Activated CD8-positive, alpha-beta memory T cell treated with anti-CD3 and anti-CD28 coated beads, Interleukin-2, amount 10 ng/mL, durations not matched to agents 7 days and 5 days (primary cell): Measurements from ENCODE around the gene BMERB1. TPM values are rescaled to one million over a fixed set of nuclear protein-coding genes. Genes with fewer than 3 reads are reported as not detected.

ENCODE experiments used
- ATAC-seq: fragments of 150-1000 bp; cut with Tn5 transposase; one replicate; pipeline ENCODE4 v1.10.0; 2021; ENCODE audit warnings: moderate library complexity
- CTCF ChIA-PET: fragments of 350-600 bp; sonication (Branson Sonifier 250); formaldehyde crosslinking; loops from one replicate; lab custom pipeline; 2021; ENCODE audit warnings: antibody characterized with exemption; lab: Charles Lee
- DNase-seq: peaks from one replicate; pipeline ENCODE4 v3.0.0-alpha.2; 2020
- H3K27ac Mint-ChIP-seq: one replicate; pipeline ENCODE4 v1.8.0; 2021; ENCODE audit warnings: mild to moderate bottlenecking, mixed read lengths
- H3K27me3 Mint-ChIP-seq: one replicate; pipeline ENCODE4 v1.8.0; 2021; ENCODE audit warnings: mixed read lengths
- H3K36me3 Mint-ChIP-seq: one replicate; pipeline ENCODE4 v1.8.0; 2021; ENCODE audit warnings: mild to moderate bottlenecking, mixed read lengths
- H3K4me1 Mint-ChIP-seq: one replicate; pipeline ENCODE4 v1.8.0; 2021; ENCODE audit warnings: mixed read lengths
- H3K4me3 Mint-ChIP-seq: one replicate; pipeline ENCODE4 v1.8.0; 2021; ENCODE audit warnings: mild to moderate bottlenecking, moderate library complexity, mixed read lengths
- H3K9me3 Mint-ChIP-seq: one replicate; pipeline ENCODE4 v1.8.0; 2022; ENCODE audit warnings: low read depth, mixed read lengths
- total RNA-seq, 2 experiments: library from RNA; stranded (reverse); gene quantifications; one replicate each; pipeline ENCODE4 v1.2.3, GENCODE V29; 2021

Gene BMERB1
- total RNA-seq, 2 experiments from 2014 or later: 4.5 to 11.9 TPM

DNA sequence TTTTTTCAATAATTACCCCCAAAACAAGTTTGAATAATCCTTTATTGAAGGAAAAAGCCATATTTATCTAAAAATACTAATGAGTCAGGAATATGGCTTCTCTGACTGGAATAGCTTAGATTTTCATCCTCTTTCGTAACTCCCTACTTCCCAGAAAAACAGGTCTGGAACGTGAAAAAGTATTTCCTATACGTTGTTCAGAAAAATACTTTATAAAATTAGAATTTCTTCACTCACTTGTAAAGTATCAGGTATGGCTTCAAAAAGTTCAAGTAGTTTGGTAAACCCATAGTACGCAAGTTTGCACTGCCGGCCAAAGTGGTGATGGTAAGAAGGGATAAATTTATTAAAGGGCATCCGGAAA is 174.9 kb downstream of the BMERB1 start:
- peaks cover 59% of the 10 kb centered on the region for H3K36me3 Mint-ChIP-seq

DNA sequence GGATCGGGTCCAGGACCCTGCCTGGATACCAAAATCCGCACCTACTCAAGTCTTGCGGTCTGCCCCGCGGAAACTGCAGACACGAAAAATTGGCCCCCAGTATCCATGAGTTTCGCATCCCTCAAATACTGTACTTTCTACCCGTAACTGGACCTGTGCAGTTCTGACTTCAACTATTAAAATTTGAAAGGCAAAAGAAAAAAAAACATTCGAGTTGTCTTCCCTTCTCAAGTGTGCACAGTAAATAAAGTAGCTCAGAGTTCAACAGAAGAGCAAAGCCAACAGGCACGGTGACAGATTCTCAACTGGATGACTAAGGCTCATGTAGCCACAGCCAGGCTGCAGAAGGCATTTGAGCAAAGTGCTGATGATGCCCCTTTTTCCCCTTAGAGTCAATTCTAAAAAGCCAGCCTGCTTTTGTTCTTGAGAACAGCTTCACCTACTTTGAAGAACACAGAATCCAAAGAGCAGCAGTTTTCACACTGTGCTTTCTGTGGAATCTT is 176.0 kb downstream of the BMERB1 start:
- peaks cover 52% of the 10 kb centered on the region for H3K36me3 Mint-ChIP-seq
- CTCF ChIA-PET: interaction anchor here (0.7 to 1.7 kb wide), 2 partner anchors 11 to 12 kb away, joined by 3 to 4 read pairs; no protein-coding TSS in a partner anchor

More for the DNA sequence above, 174.9 kb downstream of the BMERB1 start:
- H3K4me3 Mint-ChIP-seq: no peak overlapping the region
- H3K4me1 Mint-ChIP-seq: peaks cover 6% of the 10 kb centered on the region
- ATAC-seq (no peak), DNase-seq (no peak)
- H3K27me3 Mint-ChIP-seq: no peaks in the 10 kb centered on the region
- no peaks in the 10 kb centered on the region for H3K9me3 Mint-ChIP-seq
- H3K27ac Mint-ChIP-seq: no peak overlapping the region
- CTCF ChIA-PET: interaction anchor here (1.7 kb wide), 1 partner anchor 13 kb away, joined by 4 read pairs; no protein-coding TSS in a partner anchor

DNA sequence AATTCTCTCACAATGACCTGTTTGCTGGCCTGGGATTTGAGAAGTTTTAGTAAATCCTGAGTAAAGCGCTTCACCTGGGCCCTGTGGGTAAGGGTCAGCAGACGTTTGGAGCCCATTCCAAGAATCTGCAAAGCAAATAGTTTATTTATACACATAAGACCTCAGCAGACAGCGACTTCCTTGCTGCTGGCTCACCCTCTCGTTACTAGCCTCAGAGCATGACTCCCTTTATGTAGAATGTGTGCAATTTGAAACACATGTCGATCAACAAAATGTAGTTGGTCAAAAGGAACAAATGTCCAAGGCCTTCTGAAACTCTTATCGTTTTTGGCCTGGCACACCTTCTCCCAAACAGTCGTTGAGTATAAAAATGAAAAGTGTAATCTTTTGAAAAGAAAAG is 177.2 kb downstream of the BMERB1 start:
- H3K4me1 Mint-ChIP-seq: peaks cover 6% of the 10 kb centered on the region
- CTCF ChIA-PET: no interaction called here
- H3K27me3 Mint-ChIP-seq: no peaks in the 10 kb centered on the region
- no peak overlapping the region for H3K27ac Mint-ChIP-seq
- H3K4me3 Mint-ChIP-seq: no peak overlapping the region
- no peaks in the 10 kb centered on the region for H3K9me3 Mint-ChIP-seq
- H3K36me3 Mint-ChIP-seq: peaks cover 47% of the 10 kb centered on the region
- DNase-seq (no peak), ATAC-seq (no peak)

More for the DNA sequence above, 176.0 kb downstream of the BMERB1 start:
- Mint-ChIP-seq H3K27ac (no peak overlapping the region), H3K4me1 (peaks cover 6% of the 10 kb centered on the region), H3K9me3 (no peaks in the 10 kb centered on the region), H3K27me3 (no peaks in the 10 kb centered on the region), H3K4me3 (no peak overlapping the region)
- no peak for DNase-seq
- no peak for ATAC-seq

DNA sequence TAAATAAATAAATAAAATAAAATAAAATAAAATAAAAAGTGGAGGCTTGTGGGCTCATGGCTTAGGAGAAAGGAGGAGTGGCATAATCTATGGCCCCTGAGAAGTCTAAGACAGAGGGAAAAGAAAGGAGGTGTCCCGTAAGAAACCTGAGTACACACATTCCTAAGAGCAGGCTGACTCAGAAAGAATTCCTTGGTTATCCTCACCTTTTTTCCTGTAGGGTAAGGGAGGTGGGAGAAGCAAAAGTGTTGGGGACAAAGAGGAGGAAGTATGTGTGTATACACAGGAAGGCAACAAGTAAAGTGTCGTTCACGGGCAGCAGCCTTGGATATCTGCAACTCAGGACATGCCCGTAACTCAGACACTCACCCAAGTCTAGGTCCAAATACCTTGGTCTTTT is 179.3 kb downstream of the BMERB1 start:
- Mint-ChIP-seq H3K9me3 (no peaks in the 10 kb centered on the region), H3K27ac (no peak overlapping the region), H3K27me3 (no peaks in the 10 kb centered on the region), H3K4me1 (peaks cover 6% of the 10 kb centered on the region), H3K36me3 (peaks cover 53% of the 10 kb centered on the region), H3K4me3 (no peak overlapping the region)
- no peak for ATAC-seq
- CTCF ChIA-PET: no interaction called here
- no peak for DNase-seq

GRCh38 chr16:15616012-15616411 is 181.6 kb downstream of the BMERB1 start:
- ATAC-seq (no peak), DNase-seq (no peak)
- Mint-ChIP-seq H3K36me3 (peaks cover 47% of the 10 kb centered on the region), H3K27ac (no peak overlapping the region), H3K27me3 (no peaks in the 10 kb centered on the region), H3K9me3 (no peaks in the 10 kb centered on the region), H3K4me3 (no peak overlapping the region), H3K4me1 (no peaks in the 10 kb centered on the region)
- CTCF ChIA-PET: no interaction called here

- no peaks in the 10 kb centered on the region for H3K9me3 Mint-ChIP-seq
- no peaks in the 10 kb centered on the region for H3K27me3 Mint-ChIP-seq
- H3K36me3 Mint-ChIP-seq: peaks cover 47% of the 10 kb centered on the region
- ATAC-seq (no peak), DNase-seq (no peak)
- H3K4me3 Mint-ChIP-seq: no peak overlapping the region
- H3K4me1 Mint-ChIP-seq: no peaks in the 10 kb centered on the region
- CTCF ChIA-PET: no interaction called here
- no peak overlapping the region for H3K27ac Mint-ChIP-seq
Observed at GRCh38 chr16:15616475-15617165, 182.2 kb downstream of the BMERB1 start.

DNA sequence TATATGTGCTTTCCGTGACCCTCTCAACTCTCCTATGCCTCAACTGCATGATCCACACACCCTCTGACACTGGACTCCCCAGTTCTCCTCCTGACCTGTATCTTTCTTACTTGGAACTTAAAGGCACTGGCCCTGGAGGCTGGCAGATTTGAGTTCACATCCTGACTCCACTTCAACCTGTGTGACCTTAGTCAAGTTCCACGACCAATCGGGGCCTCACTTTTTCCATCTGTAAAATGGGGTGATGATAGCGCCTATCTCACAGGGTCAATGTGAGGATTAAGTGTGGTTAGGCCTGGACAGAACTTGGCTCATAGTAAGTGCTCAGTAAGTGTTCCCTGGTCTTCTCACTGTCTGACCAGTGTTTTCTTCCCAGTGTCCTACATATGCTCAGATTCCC is 183.5 kb downstream of the BMERB1 start:
- Mint-ChIP-seq H3K36me3 (peaks cover 43% of the 10 kb centered on the region), H3K9me3 (no peaks in the 10 kb centered on the region), H3K4me3 (no peak overlapping the region), H3K27me3 (no peaks in the 10 kb centered on the region), H3K27ac (no peak overlapping the region), H3K4me1 (no peaks in the 10 kb centered on the region)
- ATAC-seq (no peak), DNase-seq (no peak)
- CTCF ChIA-PET: no interaction called here

DNA sequence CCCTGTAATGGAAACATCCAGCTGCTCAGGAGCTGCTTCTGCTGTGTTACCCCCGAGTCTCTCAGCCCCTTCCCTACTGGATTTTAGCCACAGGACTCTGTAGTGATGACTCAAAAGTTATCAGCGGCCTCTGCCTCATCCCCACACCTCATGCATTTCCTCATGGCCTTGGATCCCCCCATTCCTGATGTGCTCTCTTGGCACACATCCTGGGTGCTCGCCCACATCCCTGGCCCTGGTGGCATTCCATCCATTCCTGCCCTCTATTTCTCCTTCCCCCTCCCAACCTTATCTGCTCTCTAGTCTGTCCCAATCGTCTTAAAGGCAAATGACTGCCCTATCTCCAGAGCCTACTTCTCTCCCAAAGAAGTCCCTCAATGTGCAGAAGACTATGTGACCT is 184.0 kb downstream of the BMERB1 start:
- Mint-ChIP-seq H3K27ac (no peak overlapping the region), H3K9me3 (no peaks in the 10 kb centered on the region), H3K27me3 (no peaks in the 10 kb centered on the region), H3K4me3 (no peak overlapping the region), H3K36me3 (peaks cover 41% of the 10 kb centered on the region), H3K4me1 (no peaks in the 10 kb centered on the region)
- CTCF ChIA-PET: no interaction called here
- no peak for DNase-seq
- ATAC-seq: no peak

GRCh38 chr16:15620611-15621195 is 186.3 kb downstream of the BMERB1 start:
- CTCF ChIA-PET: interaction anchor here (1.2 to 1.5 kb wide), 3 partner anchors 10 to 202 kb away, joined by 3 to 4 read pairs (median 3); partner anchors contain the start of gene MARF1
- Mint-ChIP-seq H3K27ac (no peak overlapping the region), H3K36me3 (peaks cover 52% of the 10 kb centered on the region), H3K4me3 (no peak overlapping the region), H3K4me1 (no peaks in the 10 kb centered on the region), H3K9me3 (no peaks in the 10 kb centered on the region), H3K27me3 (no peaks in the 10 kb centered on the region)
- DNase-seq (no peak), ATAC-seq (no peak)

GRCh38 chr16:15621456-15621855 is 187.1 kb downstream of the BMERB1 start:
- Mint-ChIP-seq H3K4me3 (no peak overlapping the region), H3K9me3 (no peaks in the 10 kb centered on the region), H3K27me3 (no peaks in the 10 kb centered on the region), H3K36me3 (peaks cover 50% of the 10 kb centered on the region), H3K4me1 (no peaks in the 10 kb centered on the region), H3K27ac (no peak overlapping the region)
- CTCF ChIA-PET: interaction anchor here (1.2 to 1.5 kb wide), 3 partner anchors 11 to 201 kb away, joined by 3 to 4 read pairs (median 3); partner anchors contain the start of gene MARF1
- no peak for ATAC-seq
- no peak for DNase-seq

DNA sequence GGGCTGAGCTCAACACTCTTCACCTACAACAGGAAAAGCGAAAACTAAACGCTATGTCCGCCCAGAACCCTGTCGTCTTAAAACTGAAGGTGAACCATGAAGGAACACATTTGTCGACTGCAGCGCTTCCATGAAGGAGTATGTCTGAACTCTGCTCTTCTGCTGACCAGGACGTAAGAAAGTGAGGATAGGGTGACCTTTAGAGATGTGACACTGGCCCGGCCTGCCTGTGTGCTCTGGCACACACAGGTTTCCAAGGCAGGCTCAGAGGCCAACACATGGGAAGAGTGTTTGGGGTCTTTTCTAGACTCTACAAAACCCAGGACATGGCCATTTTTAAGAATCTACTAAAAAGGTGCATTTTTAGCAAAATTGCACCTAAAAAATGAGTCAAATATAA is 187.5 kb downstream of the BMERB1 start:
- DNase-seq (no peak), ATAC-seq (no peak)
- Mint-ChIP-seq H3K36me3 (peaks cover 48% of the 10 kb centered on the region), H3K4me1 (no peaks in the 10 kb centered on the region), H3K9me3 (no peaks in the 10 kb centered on the region), H3K27me3 (no peaks in the 10 kb centered on the region), H3K27ac (no peak overlapping the region), H3K4me3 (no peak overlapping the region)
- CTCF ChIA-PET: interaction anchor here (0.9 to 1.5 kb wide), 4 partner anchors 11 to 200 kb away, joined by 3 to 4 read pairs (median 4); partner anchors contain the start of gene MARF1

GRCh38 chr16:15631730-15632409 is 197.5 kb downstream of the BMERB1 start:
- no peak for ATAC-seq
- Mint-ChIP-seq H3K9me3 (no peaks in the 10 kb centered on the region), H3K36me3 (peaks cover 59% of the 10 kb centered on the region), H3K4me3 (no peak overlapping the region), H3K27me3 (no peaks in the 10 kb centered on the region), H3K27ac (no peak overlapping the region), H3K4me1 (peaks cover 19% of the 10 kb centered on the region)
- CTCF ChIA-PET: interaction anchor here (1.9 kb wide), 1 partner anchor 11 kb away, joined by 9 read pairs; the partner anchor contains the start of gene MARF1
- no peak for DNase-seq

DNA sequence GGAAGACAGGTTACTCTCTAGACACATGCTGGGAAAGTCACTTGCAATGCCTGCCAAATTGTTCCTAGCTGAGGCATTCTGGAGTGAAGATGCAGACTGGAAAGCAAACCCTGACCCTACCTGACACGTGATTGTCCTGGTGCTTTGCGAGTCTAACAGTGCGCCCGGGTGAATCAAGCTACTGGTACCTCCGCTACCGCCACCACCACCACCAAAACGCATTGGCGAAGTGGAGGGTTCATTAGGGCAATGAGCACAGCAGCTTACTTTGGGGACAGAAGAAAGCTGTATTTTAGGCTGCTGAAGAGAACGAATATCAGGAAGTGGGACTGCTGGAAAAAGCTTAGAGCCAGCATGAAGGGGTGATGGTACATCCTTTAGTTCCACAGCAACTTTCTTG is 201.5 kb downstream of the BMERB1 start:
- CTCF ChIA-PET: no interaction called here
- DNase-seq (peak; percentile 18), ATAC-seq (no peak)
- Mint-ChIP-seq H3K27ac (peak overlapping the region; percentile 80), H3K36me3 (peaks cover 72% of the 10 kb centered on the region), H3K9me3 (no peaks in the 10 kb centered on the region), H3K4me1 (peaks cover 52% of the 10 kb centered on the region), H3K27me3 (no peaks in the 10 kb centered on the region), H3K4me3 (no peak overlapping the region)
